ENCODE measurements around the gene NGFR.

Gene NGFR

DNA sequence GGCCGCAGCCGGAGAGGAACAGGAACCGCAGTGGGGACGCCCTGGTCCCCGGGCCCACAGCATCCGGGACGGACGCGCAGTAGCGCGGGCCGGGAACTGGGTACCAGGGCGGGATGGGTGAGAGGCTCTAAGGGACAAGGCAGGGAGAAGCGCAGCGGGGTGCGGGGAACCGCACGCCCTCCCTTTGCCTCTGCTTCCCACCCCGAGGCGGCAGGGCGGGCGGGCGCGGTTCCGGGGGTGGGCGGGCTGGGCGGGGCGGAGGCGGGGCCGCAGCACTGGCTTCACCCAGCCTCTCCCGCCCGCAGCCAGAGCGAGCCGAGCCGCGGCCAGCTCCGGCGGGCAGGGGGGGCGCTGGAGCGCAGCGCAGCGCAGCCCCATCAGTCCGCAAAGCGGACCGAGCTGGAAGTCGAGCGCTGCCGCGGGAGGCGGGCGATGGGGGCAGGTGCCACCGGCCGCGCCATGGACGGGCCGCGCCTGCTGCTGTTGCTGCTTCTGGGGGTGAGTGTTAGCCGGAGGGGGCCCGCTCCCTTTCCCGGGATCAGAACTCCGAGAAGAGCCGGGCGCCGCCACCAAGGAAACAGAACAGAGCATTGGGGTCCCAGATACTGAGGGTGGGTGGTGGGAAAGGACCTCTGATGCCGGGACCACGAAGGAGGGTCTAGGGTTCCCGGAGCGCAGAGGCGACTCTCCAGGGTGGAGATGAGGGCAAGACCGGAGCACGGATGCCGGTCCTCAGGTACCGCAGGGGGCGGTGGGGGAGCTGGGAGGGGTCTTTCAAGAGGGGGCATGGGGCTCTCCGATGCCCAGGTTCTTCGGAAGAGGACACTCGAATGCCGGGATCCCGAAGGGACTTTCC lies at the start of gene NGFR (continued):
- TF ChIP-seq, protein P1, sequence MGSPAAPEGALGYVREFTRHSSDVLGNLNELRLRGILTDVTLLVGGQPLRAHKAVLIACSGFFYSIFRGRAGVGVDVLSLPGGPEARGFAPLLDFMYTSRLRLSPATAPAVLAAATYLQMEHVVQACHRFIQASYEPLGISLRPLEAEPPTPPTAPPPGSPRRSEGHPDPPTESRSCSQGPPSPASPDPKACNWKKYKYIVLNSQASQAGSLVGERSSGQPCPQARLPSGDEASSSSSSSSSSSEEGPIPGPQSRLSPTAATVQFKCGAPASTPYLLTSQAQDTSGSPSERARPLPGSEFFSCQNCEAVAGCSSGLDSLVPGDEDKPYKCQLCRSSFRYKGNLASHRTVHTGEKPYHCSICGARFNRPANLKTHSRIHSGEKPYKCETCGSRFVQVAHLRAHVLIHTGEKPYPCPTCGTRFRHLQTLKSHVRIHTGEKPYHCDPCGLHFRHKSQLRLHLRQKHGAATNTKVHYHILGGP (tag by site-specific recombination; IDR thresholded peaks at IDR 0.05): no peak
- TF ChIP-seq ZSCAN30 (tag by site-specific recombination; IDR thresholded peaks at IDR 0.05) (0 out of 2 replicates have a peak, but pooled peaks have one; percentile 33), ZNF266 (tag by site-specific recombination; IDR thresholded peaks at IDR 0.05; ENCODE audit: low read depth) (no peak), ZNF2 (tag by site-specific recombination; IDR thresholded peaks at IDR 0.05) (no peak), ZNF664 (tag by site-specific recombination; IDR thresholded peaks at IDR 0.05) (no peak), ZNF112 (tag by site-specific recombination; IDR thresholded peaks at IDR 0.05) (no peak), ZNF626 (tag by site-specific recombination; IDR thresholded peaks at IDR 0.05) (no peak), ZNF155 (tag by site-specific recombination; IDR thresholded peaks at IDR 0.05) (no peak), REPIN1 (tag by site-specific recombination; IDR thresholded peaks at IDR 0.05; ENCODE audit: low read depth) (no peak), ZBTB17 (tag by site-specific recombination; IDR thresholded peaks at IDR 0.05) (peak; percentile 21; the same call in 1 of the 2 replicates), ZNF114 (tag by site-specific recombination; IDR thresholded peaks at IDR 0.05) (no peak), SCRT1 (tag by site-specific recombination; IDR thresholded peaks at IDR 0.05; ENCODE audit: borderline replicate concordance) (no peak), ZNF184 (tag by site-specific recombination; IDR thresholded peaks at IDR 0.05) (no peak), GLIS2 (tag by site-specific recombination; IDR thresholded peaks at IDR 0.05) (peak; percentile 83), ZNF843 (tag by site-specific recombination; IDR thresholded peaks at IDR 0.05) (no peak), ZBTB21 (tag by site-specific recombination; IDR thresholded peaks at IDR 0.05) (no peak), ZNF394 (tag by site-specific recombination; IDR thresholded peaks at IDR 0.05; ENCODE audit: borderline replicate concordance) (no peak), ZNF324 (tag by site-specific recombination; IDR thresholded peaks at IDR 0.05) (no peak), ZSCAN16 (tag by site-specific recombination; IDR thresholded peaks at IDR 0.05) (no peak), ZNF561 (tag by site-specific recombination; IDR thresholded peaks at IDR 0.05; ENCODE audit: borderline replicate concordance) (no peak), ZNF354C (tag by site-specific recombination; IDR thresholded peaks at IDR 0.05; ENCODE audit: borderline replicate concordance, low read depth) (no peak)
- TF ChIP-seq, protein P2, sequence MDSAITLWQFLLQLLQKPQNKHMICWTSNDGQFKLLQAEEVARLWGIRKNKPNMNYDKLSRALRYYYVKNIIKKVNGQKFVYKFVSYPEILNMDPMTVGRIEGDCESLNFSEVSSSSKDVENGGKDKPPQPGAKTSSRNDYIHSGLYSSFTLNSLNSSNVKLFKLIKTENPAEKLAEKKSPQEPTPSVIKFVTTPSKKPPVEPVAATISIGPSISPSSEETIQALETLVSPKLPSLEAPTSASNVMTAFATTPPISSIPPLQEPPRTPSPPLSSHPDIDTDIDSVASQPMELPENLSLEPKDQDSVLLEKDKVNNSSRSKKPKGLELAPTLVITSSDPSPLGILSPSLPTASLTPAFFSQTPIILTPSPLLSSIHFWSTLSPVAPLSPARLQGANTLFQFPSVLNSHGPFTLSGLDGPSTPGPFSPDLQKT (IDR thresholded peaks at IDR 0.05; ENCODE audit: borderline replicate concordance, low read depth, low read length): no peak
- TF ChIP-seq, protein P3, sequence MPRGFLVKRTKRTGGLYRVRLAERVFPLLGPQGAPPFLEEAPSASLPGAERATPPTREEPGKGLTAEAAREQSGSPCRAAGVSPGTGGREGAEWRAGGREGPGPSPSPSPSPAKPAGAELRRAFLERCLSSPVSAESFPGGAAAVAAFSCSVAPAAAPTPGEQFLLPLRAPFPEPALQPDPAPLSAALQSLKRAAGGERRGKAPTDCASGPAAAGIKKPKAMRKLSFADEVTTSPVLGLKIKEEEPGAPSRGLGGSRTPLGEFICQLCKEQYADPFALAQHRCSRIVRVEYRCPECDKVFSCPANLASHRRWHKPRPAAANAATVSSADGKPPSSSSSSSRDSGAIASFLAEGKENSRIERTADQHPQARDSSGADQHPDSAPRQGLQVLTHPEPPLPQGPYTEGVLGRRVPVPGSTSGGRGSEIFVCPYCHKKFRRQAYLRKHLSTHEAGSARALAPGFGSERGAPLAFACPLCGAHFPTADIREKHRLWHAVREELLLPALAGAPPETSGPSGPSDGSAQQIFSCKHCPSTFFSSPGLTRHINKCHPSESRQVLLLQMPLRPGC (tag by site-specific recombination; IDR thresholded peaks at IDR 0.05): no peak
- TF ChIP-seq, protein P4, sequence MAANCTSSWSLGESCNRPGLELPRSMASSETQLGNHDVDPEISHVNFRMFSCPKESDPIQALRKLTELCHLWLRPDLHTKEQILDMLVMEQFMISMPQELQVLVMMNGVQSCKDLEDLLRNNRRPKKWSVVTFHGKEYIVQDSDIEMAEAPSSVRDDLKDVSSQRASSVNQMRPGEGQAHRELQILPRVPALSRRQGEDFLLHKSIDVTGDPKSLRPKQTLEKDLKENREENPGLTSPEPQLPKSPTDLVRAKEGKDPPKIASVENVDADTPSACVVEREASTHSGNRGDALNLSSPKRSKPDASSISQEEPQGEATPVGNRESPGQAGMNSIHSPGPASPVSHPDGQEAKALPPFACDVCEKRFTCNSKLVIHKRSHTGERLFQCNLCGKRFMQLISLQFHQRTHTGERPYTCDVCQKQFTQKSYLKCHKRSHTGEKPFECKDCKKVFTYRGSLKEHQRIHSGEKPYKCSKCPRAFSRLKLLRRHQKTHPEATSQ (tag by site-specific recombination; IDR thresholded peaks at IDR 0.05): no peak
- TF ChIP-seq, protein P5, sequence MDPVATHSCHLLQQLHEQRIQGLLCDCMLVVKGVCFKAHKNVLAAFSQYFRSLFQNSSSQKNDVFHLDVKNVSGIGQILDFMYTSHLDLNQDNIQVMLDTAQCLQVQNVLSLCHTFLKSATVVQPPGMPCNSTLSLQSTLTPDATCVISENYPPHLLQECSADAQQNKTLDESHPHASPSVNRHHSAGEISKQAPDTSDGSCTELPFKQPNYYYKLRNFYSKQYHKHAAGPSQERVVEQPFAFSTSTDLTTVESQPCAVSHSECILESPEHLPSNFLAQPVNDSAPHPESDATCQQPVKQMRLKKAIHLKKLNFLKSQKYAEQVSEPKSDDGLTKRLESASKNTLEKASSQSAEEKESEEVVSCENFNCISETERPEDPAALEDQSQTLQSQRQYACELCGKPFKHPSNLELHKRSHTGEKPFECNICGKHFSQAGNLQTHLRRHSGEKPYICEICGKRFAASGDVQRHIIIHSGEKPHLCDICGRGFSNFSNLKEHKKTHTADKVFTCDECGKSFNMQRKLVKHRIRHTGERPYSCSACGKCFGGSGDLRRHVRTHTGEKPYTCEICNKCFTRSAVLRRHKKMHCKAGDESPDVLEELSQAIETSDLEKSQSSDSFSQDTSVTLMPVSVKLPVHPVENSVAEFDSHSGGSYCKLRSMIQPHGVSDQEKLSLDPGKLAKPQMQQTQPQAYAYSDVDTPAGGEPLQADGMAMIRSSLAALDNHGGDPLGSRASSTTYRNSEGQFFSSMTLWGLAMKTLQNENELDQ (tag by site-specific recombination; IDR thresholded peaks at IDR 0.05; ENCODE audit: low read depth): no peak
- TF ChIP-seq, protein P6, sequence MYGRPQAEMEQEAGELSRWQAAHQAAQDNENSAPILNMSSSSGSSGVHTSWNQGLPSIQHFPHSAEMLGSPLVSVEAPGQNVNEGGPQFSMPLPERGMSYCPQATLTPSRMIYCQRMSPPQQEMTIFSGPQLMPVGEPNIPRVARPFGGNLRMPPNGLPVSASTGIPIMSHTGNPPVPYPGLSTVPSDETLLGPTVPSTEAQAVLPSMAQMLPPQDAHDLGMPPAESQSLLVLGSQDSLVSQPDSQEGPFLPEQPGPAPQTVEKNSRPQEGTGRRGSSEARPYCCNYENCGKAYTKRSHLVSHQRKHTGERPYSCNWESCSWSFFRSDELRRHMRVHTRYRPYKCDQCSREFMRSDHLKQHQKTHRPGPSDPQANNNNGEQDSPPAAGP (tag by site-specific recombination; IDR thresholded peaks at IDR 0.05): peak; percentile 18; the same call in 1 of the 2 replicates
- TF ChIP-seq, protein P7, sequence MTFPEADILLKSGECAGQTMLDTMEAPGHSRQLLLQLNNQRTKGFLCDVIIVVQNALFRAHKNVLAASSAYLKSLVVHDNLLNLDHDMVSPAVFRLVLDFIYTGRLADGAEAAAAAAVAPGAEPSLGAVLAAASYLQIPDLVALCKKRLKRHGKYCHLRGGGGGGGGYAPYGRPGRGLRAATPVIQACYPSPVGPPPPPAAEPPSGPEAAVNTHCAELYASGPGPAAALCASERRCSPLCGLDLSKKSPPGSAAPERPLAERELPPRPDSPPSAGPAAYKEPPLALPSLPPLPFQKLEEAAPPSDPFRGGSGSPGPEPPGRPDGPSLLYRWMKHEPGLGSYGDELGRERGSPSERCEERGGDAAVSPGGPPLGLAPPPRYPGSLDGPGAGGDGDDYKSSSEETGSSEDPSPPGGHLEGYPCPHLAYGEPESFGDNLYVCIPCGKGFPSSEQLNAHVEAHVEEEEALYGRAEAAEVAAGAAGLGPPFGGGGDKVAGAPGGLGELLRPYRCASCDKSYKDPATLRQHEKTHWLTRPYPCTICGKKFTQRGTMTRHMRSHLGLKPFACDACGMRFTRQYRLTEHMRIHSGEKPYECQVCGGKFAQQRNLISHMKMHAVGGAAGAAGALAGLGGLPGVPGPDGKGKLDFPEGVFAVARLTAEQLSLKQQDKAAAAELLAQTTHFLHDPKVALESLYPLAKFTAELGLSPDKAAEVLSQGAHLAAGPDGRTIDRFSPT (tag by site-specific recombination; IDR thresholded peaks at IDR 0.05): no peak

Measured in HEK293 (cell line).